ENCODE results near the gene GMPPA.

DNA sequence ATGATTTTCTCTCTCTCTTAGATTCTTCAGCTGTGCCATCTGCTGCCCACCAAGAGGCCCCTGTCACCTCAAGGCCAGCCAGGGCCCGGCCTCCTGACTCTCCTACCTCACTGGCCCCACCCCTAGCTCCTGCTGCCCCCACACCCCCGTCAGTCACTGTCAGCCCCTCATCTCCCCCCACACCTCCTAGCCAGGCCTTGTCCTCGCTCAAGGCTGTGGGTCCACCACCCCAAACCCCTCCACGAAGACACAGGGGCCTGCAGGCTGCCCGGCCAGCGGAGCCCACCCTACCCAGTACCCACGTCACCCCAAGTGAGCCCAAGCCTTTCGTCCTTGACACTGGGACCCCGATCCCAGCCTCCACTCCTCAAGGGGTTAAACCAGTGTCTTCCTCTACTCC is 9.4 kb upstream of the GMPPA start:
- TF ChIP-seq, protein P1, sequence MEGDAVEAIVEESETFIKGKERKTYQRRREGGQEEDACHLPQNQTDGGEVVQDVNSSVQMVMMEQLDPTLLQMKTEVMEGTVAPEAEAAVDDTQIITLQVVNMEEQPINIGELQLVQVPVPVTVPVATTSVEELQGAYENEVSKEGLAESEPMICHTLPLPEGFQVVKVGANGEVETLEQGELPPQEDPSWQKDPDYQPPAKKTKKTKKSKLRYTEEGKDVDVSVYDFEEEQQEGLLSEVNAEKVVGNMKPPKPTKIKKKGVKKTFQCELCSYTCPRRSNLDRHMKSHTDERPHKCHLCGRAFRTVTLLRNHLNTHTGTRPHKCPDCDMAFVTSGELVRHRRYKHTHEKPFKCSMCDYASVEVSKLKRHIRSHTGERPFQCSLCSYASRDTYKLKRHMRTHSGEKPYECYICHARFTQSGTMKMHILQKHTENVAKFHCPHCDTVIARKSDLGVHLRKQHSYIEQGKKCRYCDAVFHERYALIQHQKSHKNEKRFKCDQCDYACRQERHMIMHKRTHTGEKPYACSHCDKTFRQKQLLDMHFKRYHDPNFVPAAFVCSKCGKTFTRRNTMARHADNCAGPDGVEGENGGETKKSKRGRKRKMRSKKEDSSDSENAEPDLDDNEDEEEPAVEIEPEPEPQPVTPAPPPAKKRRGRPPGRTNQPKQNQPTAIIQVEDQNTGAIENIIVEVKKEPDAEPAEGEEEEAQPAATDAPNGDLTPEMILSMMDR (IDR thresholded peaks at IDR 0.05) = no peak
- TF ChIP-seq POLR2A (IDR thresholded peaks at IDR 0.05) = no peak

All from thyroid gland (tissue), 4 donors.